GM15510 (cell line): ENCODE data around the gene PLA1A.

Experiments used
- POLR2A ChIP-seq: IDR thresholded peaks from 3 replicates; pipeline ENCODE4 v1.6.1; 2011; ENCODE audit warnings: borderline replicate concordance; ENCODE audit not compliant: insufficient read length; ENCODE audit errors: extremely low read depth

The PLA1A gene

GRCh38 chr3:119641416-119641815 is 43.7 kb downstream of the PLA1A start:
- TF ChIP-seq POLR2A: no peak

DNA sequence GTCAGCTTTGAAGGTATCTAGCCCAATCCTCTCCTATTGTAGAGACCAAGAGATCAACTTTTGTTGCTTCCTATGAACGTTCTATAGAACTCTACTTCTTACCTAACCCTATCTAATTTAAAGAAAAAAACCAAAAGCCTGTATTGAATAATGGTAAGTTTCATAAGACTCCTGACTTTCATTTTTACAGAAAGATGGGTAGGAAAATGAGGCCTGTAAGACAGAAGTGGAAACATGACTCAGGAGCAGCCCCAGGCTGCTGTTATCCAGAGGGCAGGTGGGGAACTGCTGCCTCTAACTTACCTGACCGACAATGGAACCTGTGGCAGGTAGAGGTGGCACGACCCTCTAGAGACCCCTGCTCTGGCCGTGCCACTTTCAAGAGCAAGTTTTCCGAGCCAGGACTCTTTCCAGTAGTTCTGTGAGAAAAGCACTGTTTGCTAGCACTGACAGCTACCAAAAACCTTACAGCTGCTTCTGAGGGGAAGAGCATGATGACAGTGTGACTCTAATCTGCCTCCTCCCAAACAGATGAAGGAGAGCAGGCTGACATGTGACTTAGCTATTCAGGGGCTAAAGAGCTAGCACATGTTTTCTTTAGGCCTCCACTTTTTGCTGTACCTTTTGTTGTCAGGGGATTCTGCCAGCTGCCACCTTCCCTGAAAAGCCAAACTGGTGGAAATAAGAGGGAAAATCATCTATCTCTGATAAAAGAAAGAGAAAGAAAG is 45.2 kb downstream of the PLA1A start:
- TF ChIP-seq POLR2A: no peak

- TF ChIP-seq POLR2A: no peak
These were observed 45.8 kb downstream of the PLA1A start for GRCh38 chr3:119643528-119643927.

- TF ChIP-seq POLR2A: no peak
These were observed 46.8 kb downstream of the PLA1A start for GRCh38 chr3:119644481-119644880.

DNA sequence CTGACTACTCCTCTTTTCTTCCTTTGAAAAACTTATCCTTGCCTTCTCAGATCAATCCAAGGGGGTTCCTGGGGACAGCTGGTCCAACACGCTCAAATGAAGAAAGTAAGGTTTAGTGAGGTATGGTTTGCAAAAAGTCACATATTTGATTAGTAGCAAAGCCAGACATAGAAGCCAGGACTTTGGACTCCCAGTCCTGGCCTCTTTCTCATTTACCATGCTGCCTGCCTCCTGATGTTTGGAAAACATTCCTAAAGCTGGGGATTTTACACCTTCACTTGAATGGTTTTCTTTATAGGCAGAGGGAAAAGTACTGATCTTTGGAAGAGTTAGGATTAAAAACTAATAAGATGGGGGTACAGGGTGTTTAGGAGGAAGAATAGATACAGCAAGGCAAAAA is 48.1 kb downstream of the PLA1A start:
- TF ChIP-seq POLR2A: no peak

GRCh38 chr3:119647171-119647570 is 49.5 kb downstream of the PLA1A start:
- TF ChIP-seq POLR2A: no peak

DNA sequence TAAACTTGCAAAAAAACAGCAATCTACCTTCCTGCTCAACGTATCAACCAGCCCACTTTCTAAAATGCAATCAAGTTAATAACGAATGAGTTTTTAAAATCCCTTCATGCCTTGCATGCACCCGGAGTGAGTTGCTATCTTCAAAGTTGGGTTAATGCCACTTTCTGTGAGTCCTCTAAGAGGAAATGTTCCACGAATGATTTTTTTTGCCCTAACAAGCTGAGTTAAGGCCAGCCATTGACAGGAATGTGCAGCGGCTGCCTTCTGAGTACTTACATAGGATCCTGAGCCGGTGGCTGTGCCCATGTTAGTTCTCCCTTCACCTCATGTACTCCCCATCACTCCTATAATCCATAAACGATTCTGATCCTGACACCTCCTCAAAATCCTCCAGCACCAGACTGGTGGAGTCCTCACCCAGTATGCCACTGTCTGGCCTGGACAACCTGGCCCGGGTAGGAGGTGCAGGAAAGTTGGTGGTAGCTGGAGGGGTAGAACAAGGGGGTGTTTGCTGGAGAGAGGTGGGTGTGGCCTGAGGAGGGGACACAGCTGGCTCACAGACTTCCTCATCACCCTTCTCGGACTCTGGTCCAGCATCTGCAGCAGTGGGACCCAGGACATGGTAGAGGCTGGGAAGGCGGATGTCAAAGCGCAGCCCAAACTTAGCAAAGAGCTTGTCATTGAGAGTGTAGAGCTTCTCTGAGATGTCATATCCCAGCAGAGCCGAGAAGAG is 50.3 kb downstream of the PLA1A start:
- TF ChIP-seq POLR2A: no peak

DNA sequence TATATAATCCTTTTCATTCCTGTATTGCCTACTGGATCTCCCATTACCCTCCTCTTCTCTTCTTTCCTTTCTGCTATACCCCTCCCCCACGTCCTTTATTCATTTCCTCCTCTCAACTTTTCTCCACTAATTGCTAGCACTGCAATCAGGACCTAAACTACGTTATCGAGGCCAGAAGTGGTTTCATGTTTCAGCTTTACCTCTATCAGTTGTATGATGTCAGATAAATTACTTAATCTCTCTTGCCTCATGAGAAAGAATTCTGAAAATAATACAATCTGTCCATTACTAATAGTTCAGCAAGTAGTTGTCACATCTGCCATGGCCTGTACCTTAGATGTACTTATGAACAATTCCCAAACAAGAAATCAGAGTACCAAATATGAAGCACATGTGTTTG is 52.1 kb downstream of the PLA1A start:
- no peak for TF ChIP-seq POLR2A

DNA sequence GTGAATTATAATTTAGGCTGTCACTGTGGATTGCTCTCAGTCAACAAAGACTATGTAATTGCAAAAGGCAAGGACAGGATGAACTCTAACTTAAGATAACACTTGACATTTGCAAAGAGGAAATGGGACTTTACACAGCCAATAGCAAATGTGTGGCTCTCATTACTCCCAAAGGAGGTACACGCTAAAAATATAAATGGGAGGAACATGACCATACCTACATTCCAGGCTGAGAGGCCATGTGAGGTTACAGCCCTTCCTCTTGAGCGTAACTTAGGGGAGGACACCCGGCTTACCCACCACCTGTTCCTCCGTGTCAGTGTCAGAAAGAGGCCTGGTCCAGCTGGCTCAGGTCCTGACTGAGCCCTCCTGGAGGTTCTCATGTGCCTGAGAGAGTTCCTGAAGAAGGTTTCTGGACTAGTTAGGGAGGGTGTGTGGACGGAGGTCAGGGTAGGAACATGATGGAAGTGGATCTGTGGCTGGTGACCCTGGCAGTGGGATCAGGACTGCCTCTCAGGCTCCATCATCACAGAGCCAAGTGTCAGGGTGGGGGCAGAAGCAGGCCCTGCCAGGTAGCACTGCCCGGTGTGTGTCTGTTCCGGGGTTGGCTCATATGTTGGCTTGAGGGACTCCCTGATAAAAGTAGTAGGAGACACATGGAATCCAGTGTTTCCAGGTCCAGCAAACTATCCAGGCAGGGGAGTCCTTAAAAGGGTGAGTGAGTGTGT is 54.8 kb downstream of the PLA1A start:
- TF ChIP-seq POLR2A: no peak

- TF ChIP-seq POLR2A: no peak
These were observed 56.2 kb downstream of the PLA1A start for GRCh38 chr3:119653876-119654275.

DNA sequence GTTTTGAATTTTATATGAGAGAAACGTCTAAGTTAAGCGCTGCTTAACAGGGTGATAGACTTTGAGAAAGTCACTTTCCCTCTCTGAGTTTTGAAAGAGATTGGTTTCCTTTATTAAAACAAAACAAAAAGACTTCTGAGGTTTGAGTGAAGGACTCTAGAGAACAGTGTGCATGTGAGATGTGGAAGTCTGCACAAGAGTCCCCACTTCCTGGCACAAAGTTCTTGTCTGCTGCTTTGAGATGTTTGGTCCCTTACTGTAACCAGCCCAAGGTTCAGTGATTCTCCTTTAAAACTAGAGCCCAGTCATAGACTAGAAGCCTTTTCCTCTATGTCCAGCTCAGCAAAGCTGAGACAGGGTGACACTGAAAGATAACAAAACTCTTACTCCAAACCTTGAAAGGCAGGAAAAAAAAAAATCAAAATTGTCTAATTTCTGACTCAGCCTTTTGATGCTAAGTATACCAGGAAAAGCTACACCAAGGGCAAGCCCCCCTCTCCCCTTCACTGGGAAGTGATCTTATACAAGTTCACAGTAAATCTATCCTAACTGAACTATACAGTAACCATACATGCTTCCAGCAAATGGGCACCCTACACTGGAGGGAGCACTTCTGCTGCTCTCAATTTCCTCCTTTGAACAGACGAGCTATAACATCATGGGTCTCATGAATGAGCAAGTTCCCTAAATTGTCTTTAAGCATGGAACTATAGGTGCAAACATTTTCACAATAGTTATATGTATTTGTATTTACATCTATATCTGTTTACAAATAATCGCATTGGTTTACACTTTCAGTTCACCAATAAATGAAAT is 60.4 kb downstream of the PLA1A start:
- TF ChIP-seq POLR2A: no peak

- TF ChIP-seq POLR2A: no peak
These were observed 61.3 kb downstream of the PLA1A start for GRCh38 chr3:119658994-119659393.

DNA sequence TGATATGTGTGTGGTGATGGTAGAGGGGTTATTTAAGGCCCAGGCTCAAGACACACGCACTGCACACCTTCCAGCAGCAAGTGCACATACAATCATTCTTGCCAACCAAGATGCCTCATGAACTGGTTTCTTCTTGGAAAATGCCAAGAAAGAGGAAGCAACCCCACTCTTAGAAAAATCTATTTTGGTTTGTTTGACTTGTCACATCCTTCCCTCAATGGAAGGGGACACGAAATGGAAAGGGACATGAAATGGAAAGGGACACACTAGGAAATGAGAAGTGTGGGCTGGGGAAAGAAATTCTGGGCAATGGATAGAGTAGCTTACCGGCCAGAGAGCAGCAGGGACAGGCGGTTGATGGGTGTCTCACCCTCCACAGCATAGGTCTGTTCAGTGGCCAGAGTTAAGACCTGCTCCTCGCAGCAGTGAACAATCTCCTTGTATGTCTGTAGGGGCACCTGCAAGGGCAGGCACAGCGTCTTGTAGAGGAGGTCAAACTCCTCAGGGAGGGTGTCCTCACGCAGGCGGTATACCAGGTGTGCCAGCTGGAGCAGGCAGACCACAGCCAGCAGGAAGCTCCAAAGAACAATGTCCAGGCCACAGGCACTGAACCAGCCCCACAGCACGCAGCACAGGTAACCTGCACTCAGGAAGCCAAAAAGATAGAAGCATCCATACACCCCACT is 62.1 kb downstream of the PLA1A start:
- TF ChIP-seq POLR2A: no peak
